GM18508 (cell line): ENCODE results near the gene EML5.

Experiments
- ATAC-seq: cut with Tn5 transposase; IDR thresholded peaks from one replicate; pipeline ENCODE4 v1.9.1; 2021; ENCODE audit warnings: moderate number of reproducible peaks; ENCODE audit not compliant: insufficient read depth, unreplicated experiment

The EML5 gene

GRCh38 chr14:88733121-88733520 lies 59.6 kb downstream of the EML5 start:
- ATAC-seq = no peak

- ATAC-seq = no peak
Measured at GRCh38 chr14:88729159-88729558, 63.6 kb downstream of the EML5 start.

- no peak for ATAC-seq
Measured at GRCh38 chr14:88727057-88727456, 65.7 kb downstream of the EML5 start.

- ATAC-seq = no peak
Measured at GRCh38 chr14:88710709-88711108, 82.0 kb downstream of the EML5 start.

DNA sequence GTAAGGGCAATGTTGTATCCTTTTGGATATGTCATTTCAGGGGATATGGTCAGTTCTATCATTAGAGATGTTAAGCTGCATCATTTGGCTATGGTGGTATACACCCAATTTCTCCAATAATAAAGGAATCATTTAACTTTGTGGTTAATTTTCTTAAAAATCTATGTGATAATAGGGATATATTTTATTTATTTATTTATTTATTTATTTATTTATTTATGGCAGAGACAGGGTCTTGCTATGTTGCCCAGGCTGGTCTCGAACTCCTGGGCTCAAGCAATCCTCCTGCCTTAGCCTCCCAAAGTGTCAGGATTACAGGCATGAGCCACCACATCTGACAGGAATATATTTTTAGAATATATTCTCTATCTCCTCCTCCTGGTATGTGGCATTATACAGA lies 85.7 kb downstream of the EML5 start:
- no peak for ATAC-seq

- ATAC-seq = no peak
Measured at GRCh38 chr14:88706425-88706824, 86.3 kb downstream of the EML5 start.

DNA sequence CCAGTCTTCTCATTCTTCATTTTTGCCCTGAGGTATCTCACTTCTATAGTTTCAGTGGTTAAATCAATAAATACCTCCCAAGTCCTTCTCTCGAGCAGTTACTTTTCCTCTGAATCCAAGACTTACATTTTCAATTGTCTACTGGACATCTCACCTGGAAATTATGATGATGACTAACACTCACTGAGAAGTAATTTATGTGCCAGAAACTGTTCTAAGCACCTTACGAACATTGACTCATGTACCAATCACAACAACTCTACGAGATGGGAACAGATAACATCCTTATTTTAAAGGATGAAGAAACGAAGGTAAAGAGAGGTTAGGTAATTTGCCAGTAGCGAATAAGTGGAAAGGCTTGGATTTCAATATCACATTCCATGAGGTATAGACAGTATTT lies 94.1 kb downstream of the EML5 start:
- no peak for ATAC-seq

GRCh38 chr14:88695870-88696269 lies 96.9 kb downstream of the EML5 start:
- no peak for ATAC-seq

GRCh38 chr14:88688386-88688785 lies 104.4 kb downstream of the EML5 start:
- ATAC-seq = no peak

GRCh38 chr14:88683119-88683518 lies 109.6 kb downstream of the EML5 start:
- no peak for ATAC-seq

GRCh38 chr14:88682495-88683114 lies 110.1 kb downstream of the EML5 start:
- no peak for ATAC-seq

- no peak for ATAC-seq
Measured at GRCh38 chr14:88681755-88682494, 110.8 kb downstream of the EML5 start.

DNA sequence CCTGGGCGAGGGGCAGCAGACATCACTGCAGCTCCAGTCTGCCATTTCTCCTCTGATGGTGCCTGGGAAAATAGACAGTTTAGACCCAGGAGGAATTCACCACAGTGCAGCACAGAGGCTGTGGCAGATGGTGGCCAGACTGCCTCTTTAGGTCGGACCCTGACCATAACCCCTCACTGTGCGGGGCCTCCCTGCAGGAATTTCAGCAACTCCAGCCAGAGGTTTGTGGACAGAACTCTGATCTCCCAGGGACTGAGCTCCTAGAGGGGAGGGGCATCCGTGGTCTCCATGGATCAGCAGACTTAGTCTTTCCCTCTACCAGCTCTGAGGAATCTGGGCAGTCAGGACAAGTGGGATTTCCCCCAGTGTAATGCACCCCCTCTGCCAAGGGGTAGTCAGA lies 123.4 kb downstream of the EML5 start:
- ATAC-seq = no peak

DNA sequence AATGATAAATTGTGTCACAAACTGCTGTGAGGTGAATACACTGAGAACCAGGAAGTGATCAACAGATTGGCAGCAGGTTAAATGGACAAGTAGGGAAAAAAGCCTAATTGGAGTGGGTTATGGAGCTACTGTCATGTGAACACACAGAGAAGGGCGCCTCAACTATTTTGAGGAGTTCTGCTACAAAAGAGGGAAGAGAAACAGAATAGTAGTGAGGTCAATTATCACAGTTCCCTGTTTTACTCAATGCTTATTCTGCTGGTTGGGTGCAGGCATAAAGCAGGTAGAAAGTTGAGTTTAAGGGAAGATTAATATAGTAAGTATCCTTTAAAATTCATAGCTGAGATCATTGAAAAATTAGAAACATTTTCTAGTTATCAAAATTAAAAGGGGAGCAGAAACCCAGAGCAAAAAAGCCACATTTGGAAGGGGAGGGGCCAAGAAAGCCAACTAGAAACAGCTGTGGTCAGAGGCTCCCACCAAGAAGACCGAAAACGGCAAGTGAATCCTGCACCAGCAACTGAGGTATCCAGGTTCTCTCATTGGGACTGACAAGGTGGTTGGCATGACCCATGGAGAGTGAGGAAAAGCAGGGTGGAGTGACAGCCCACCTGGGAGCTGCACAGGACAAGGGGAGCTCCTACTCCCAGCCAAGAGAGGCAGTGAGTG lies 124.2 kb downstream of the EML5 start:
- ATAC-seq = peak; percentile 69

GRCh38 chr14:88667555-88668273 lies 125.0 kb downstream of the EML5 start:
- ATAC-seq = peak; percentile 66

DNA sequence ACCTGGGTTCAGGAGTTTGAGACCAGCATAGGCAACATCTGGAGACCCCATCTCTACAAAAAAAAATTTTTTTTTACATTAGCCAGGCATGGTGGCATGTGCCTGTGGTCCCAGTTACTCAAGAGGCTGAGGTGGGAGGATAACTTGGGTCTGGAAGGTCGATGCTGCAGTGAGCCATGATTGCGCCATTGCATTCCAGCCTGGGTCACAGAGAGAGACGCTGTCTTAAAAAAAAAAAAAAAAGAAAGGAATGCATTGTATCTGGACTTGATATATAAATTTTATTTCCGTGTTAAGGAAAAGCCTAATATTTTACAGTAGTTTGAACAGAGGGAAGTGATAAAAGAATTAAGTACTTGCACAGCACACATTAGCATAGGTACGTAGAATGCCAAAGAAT lies 132.7 kb downstream of the EML5 start:
- no peak for ATAC-seq

- ATAC-seq = no peak
Measured at GRCh38 chr14:88639221-88639620, 153.5 kb downstream of the EML5 start.

DNA sequence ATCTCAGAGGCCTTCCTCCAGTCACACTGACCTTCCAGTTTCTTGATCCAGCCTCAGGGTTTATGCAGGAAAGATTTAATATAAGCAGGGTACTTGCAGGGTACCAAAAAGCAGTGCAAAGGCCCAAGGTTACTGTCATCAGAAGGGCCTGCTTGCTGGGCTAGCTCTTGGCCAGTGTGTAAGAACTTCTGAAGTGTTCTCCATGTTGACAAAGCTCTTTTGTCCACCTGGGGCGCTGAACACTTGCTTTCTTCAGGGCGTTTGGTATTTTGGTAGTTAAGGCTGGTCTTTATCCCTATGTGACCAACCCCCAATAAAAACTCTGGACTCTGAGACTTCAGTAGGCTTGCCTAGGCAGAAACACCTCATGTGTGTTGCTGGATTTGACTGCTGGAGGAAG lies 160.2 kb downstream of the EML5 start:
- ATAC-seq = no peak

DNA sequence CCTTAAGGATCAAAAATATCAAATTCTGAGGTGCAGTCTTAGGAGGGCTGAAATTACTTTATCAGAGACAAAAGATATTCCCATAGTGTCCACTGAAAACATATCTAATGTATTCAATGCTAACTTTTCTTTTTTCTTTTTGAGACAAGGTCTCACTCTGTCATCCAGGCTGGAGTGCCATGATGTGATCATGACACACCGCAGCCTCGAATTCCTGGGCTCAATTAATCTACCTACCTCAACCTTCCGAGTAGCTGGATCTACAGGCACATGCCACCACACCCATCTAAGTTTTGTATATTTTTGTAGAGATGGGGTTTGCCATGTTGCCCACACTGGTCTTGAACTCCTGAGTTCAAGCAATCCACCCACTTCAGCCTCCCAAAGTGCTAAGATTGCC lies 161.7 kb downstream of the EML5 start:
- ATAC-seq = no peak

- ATAC-seq = no peak
Measured at GRCh38 chr14:88630565-88630964, 162.2 kb downstream of the EML5 start.

- ATAC-seq = no peak
Measured at GRCh38 chr14:88628462-88628861, 164.3 kb downstream of the EML5 start.
